HepG2 (cell line): ENCODE data around the gene NCOA7. TPM values are rescaled to one million over a fixed set of nuclear protein-coding genes. Genes with fewer than 3 reads are reported as not detected.
A peak's percentile ranks its signal among the peaks of the same experiment; 100 is the strongest.

ENCODE experiments used
- AHDC1 ChIP-seq: sonication (generic); formaldehyde crosslinking; IDR thresholded peaks from 2 replicates; pipeline ENCODE4 v1.5.1; 2020; ENCODE audit warnings: mild to moderate bottlenecking, missing genetic modification reagents, borderline replicate concordance
- CHD2 ChIP-seq: IDR thresholded peaks from 2 replicates; pipeline ENCODE4 v1.6.1; 2011; ENCODE audit warnings: low read depth, low read length, improper control_type of control experiment
- DZIP1 ChIP-seq: sonication (generic); formaldehyde crosslinking; IDR thresholded peaks from 2 replicates; pipeline ENCODE4 v1.5.0; 2020; ENCODE audit warnings: mild to moderate bottlenecking, missing genetic modification reagents
- E2F2 ChIP-seq: sonication (generic); formaldehyde crosslinking; IDR thresholded peaks from 2 replicates; pipeline ENCODE4 v1.4.0; 2020; ENCODE audit warnings: missing genetic modification reagents, borderline replicate concordance
- KAT8 ChIP-seq: IDR thresholded peaks from 2 replicates; pipeline ENCODE4 v1.6.1; 2016; ENCODE audit warnings: missing genetic modification reagents, missing compliant biosample characterization
- PHF8 ChIP-seq: sonication (generic); formaldehyde crosslinking; IDR thresholded peaks from 2 replicates; pipeline ENCODE4 v1.5.0; 2020; ENCODE audit warnings: missing genetic modification reagents
- PLSCR1 ChIP-seq: sonication (generic); formaldehyde crosslinking; IDR thresholded peaks from 2 replicates; pipeline ENCODE4 v1.5.0; 2020; ENCODE audit warnings: missing genetic modification reagents, mild to moderate bottlenecking, borderline replicate concordance
- THAP8 ChIP-seq: sonication (generic); formaldehyde crosslinking; IDR thresholded peaks from 2 replicates; pipeline ENCODE4 v1.5.1; 2020; ENCODE audit warnings: missing genetic modification reagents, mild to moderate bottlenecking, borderline replicate concordance
- ZEB1 ChIP-seq: IDR thresholded peaks from 2 replicates; pipeline ENCODE4 v1.6.1; 2012; ENCODE audit warnings: mild to moderate bottlenecking, low read depth, inconsistent platforms; ENCODE audit not compliant: insufficient replicate concordance
- ZFAT ChIP-seq: sonication (generic); formaldehyde crosslinking; conservative IDR thresholded peaks from 2 replicates; pipeline ENCODE4 v1.8.1; 2023; ENCODE audit warnings: missing genetic modification reagents, inconsistent platforms
- ZNF101 ChIP-seq: sonication (generic); formaldehyde crosslinking; IDR thresholded peaks from 2 replicates; pipeline ENCODE4 v1.4.0; 2020; ENCODE audit warnings: mild to moderate bottlenecking, low read depth, missing genetic modification reagents, borderline replicate concordance
- ZNF329 ChIP-seq: sonication (generic); formaldehyde crosslinking; IDR thresholded peaks from 2 replicates; pipeline ENCODE4 v1.9.0; 2021; ENCODE audit warnings: low read depth, mild to moderate bottlenecking, missing genetic modification reagents
- ZNF451 ChIP-seq: sonication (generic); formaldehyde crosslinking; IDR thresholded peaks from 2 replicates; pipeline ENCODE4 v1.5.0; 2020; ENCODE audit warnings: mild to moderate bottlenecking, missing genetic modification reagents
- ZNF543 ChIP-seq: sonication (generic); formaldehyde crosslinking; IDR thresholded peaks from 2 replicates; pipeline ENCODE4 v1.4.0; 2020; ENCODE audit warnings: mild to moderate bottlenecking, missing genetic modification reagents
- ZNF782 ChIP-seq: sonication (generic); formaldehyde crosslinking; IDR thresholded peaks from 2 replicates; pipeline ENCODE4 v1.4.0; 2020; ENCODE audit warnings: missing genetic modification reagents, mild to moderate bottlenecking, borderline replicate concordance
- polyA plus RNA-seq, 8 experiments: library from polyadenylated mRNA; depleted of rRNA in 3 of 8; stranded (reverse) in 7 of 8; unstranded in 1 of 8; fragments of >200 nt; fragmentation: Illumina TruSeq in 4 of 8; extraction: Trizol in 4 of 8; gene quantifications; 2 replicates each; pipeline versions ENCODE4 v1.2.1 to v1.2.3, GENCODE V29; 2011 to 2016; ENCODE audit warnings: low read depth in 4 of 8, missing spikeins in 1 of 8, mixed read lengths in 1 of 8; ENCODE audit not compliant: insufficient read depth in 1 of 8
- total RNA-seq, 5 experiments: library from RNA; depleted of rRNA; stranded (reverse); fragments of >200 nt; fragmentation: Illumina TruSeq; extraction: Trizol; gene quantifications; 2 replicates each; pipeline ENCODE4 v1.2.3, GENCODE V29; 2016; ENCODE audit warnings: low read depth in 1 of 5

Gene NCOA7
- total and polyA plus RNA-seq, 2 of the 13 experiments (the other 11 are each of a cell fraction or from before 2014, with no cell fraction given): 13.6 to 20.8 TPM

GRCh38 chr6:125956506-125957390 lies 166.0 kb downstream of the NCOA7 start, which contains the start of gene HINT3 (continued):
- peak; percentile 71; the same call in 1 of the 2 replicates for TF ChIP-seq AHDC1 (CRISPR knock-in tag)
- peak; percentile 79 for TF ChIP-seq E2F2 (CRISPR knock-in tag)
- TF ChIP-seq ZNF782: peak; percentile 89
- TF ChIP-seq THAP8 (CRISPR knock-in tag): no peak; the same call in 1 of the 2 replicates
- peak; percentile 98 for TF ChIP-seq ZNF451
- peak; percentile 94 for TF ChIP-seq ZNF329 (CRISPR knock-in tag)
- peak; percentile 93 for TF ChIP-seq ZNF543 (CRISPR knock-in tag)
- no peak for TF ChIP-seq PLSCR1 (CRISPR knock-in tag)
- peak; percentile 61 for TF ChIP-seq ZEB1
- peak; percentile 100 for TF ChIP-seq PHF8
- peak; percentile 97 for TF ChIP-seq DZIP1 (CRISPR knock-in tag)
- TF ChIP-seq KAT8: peak; percentile 98
- TF ChIP-seq ZNF101 (CRISPR knock-in tag): no peak
- no peak; the same call in 1 of the 2 replicates for TF ChIP-seq ZFAT (CRISPR knock-in tag)
- TF ChIP-seq CHD2: no peak
